Kidney (tissue), 14 donors: ENCODE data around the gene ELAVL2. TPM values are rescaled to one million over a fixed set of nuclear protein-coding genes. Genes with fewer than 3 reads are reported as not detected.
"Not testable (repeated sequence)": the region's sequence is repeated elsewhere in the genome, so short reads cannot be mapped to it uniquely, and the experiment has no call there.

Experiments used
- DNase-seq, 5 donors: peaks; one replicate each; pipeline ENCODE4 v3.0.0-alpha.2; 2013 to 2020
- FAIRE-seq: peaks from 2 replicates; lab custom pipeline; 2012; peaks lifted over from hg19 to GRCh38; lab: Jason Lieb, UNC
- H3K27ac ChIP-seq, 2 donors: one replicate each; pipeline ENCODE4 v1.7.0; 2013; ENCODE audit warnings: low read depth in 2 of 2, low read length in 2 of 2, inconsistent platforms in 1 of 2
- H3K27me3 ChIP-seq: one replicate; pipeline ENCODE4 v1.7.1; 2013; ENCODE audit warnings: low read length, inconsistent platforms; ENCODE audit not compliant: control insufficient read depth, insufficient read depth
- H3K36me3 ChIP-seq, 3 donors: one replicate each; pipeline versions ENCODE4 v1.7.0 to v1.7.1; 2013; ENCODE audit warnings: low read length in 3 of 3, control low read depth in 1 of 3, inconsistent platforms in 1 of 3; ENCODE audit not compliant: insufficient read depth in 3 of 3, control insufficient read depth in 2 of 3
- H3K4me1 ChIP-seq, 3 donors: one replicate each; pipeline versions ENCODE4 v1.7.0 to v1.7.1; 2013; ENCODE audit warnings: low read length in 3 of 3, inconsistent platforms in 1 of 3, low read depth in 1 of 3; ENCODE audit not compliant: control insufficient read depth in 2 of 3, insufficient read depth in 2 of 3
- H3K4me3 ChIP-seq, 3 donors: one replicate each; pipeline versions ENCODE4 v1.7.0 to v1.8.1; 2013; ENCODE audit warnings: low read length in 3 of 3, control low read depth in 1 of 3, inconsistent platforms in 1 of 3
- H3K9ac ChIP-seq, 3 donors: one replicate each; pipeline versions ENCODE4 v1.7.0 to v1.7.1; 2013; ENCODE audit warnings: low read length in 3 of 3, control low read depth in 1 of 3, inconsistent platforms in 1 of 3
- H3K9me3 ChIP-seq, 3 donors: one replicate each; pipeline versions ENCODE4 v1.7.0 to v1.7.1; 2013; ENCODE audit warnings: low read length in 3 of 3, control low read depth in 1 of 3, inconsistent platforms in 1 of 3; ENCODE audit not compliant: control insufficient read depth in 2 of 3, insufficient read depth in 1 of 3
- CTCF ChIP-seq: IDR thresholded peaks from 3 replicates; pipeline ENCODE4 v1.5.1; 2012; ENCODE audit warnings: mild to moderate bottlenecking, moderate library complexity, borderline replicate concordance; ENCODE audit not compliant: insufficient read depth; ENCODE audit errors: extremely low read depth
- intact Hi-C: fragments of 100-400 bp; cut with DNase I; formaldehyde crosslinking; loops from one replicate; pipeline ENCODE4 v1.11.1; 2022
- polyA plus RNA-seq: library from polyadenylated mRNA; stranded (reverse); fragments of 350-450 nt; fragmentation: Illumina TruSeq; extraction: RNeasy Lipid Tissue Mini Kit (QIAGEN cat#74804); gene quantifications from one replicate; pipeline ENCODE4 v1.2.3, GENCODE V29; 2014; ENCODE audit warnings: low read depth, low replicate concordance; ENCODE audit not compliant: insufficient read depth
- total RNA-seq: library from RNA; stranded (reverse); fragmentation: NEBNext Ultra II Directional; extraction: Animal tissue kit (Norgen Biotek cat#: 25700); gene quantifications from one replicate; pipeline ENCODE4 v1.2.1, GENCODE V29; 2021
- donor health status: control.
- donor health status: control.
- donor health status: control.
- donor health status: control.
- donor health status: control.
- donor health status: DM: yes; HTN: yes; CAD: no.
- donor health status: Normal renal cell carcinoma (clear cell type).

ELAVL2 gene
- total and polyA plus RNA-seq, 2 donors from 2014 or later = 0.19 to 0.35 TPM

- Histone ChIP-seq H3K27ac (no peak overlapping the region), H3K36me3 (no peaks in the 10 kb centered on the region), H3K4me1 (no peaks in the 10 kb centered on the region), H3K4me3 (no peak overlapping the region), H3K9ac (no peak overlapping the region), H3K9me3 (no peaks in the 10 kb centered on the region), H3K27me3 (no peaks in the 10 kb centered on the region)
- DNase-seq = no peak
- FAIRE-seq = no peak
- no peak for TF ChIP-seq CTCF
- intact Hi-C loops = no loop called here
These were observed 97.3 kb downstream of the ELAVL2 start for GRCh38 chr9:23728736-23729135.

- DNase-seq = no peak
- intact Hi-C loops = no loop called here
- Histone ChIP-seq H3K36me3 (no peaks in the 10 kb centered on the region), H3K27me3 (no peaks in the 10 kb centered on the region), H3K9me3 (no peaks in the 10 kb centered on the region), H3K27ac (no peak overlapping the region), H3K9ac (no peak overlapping the region), H3K4me1 (no peaks in the 10 kb centered on the region), H3K4me3 (no peak overlapping the region)
- FAIRE-seq = no peak
- TF ChIP-seq CTCF = no peak
These were observed 100.6 kb downstream of the ELAVL2 start for GRCh38 chr9:23725279-23725946.

GRCh38 chr9:23723672-23724071 lies 102.4 kb downstream of the ELAVL2 start:
- no peaks in the 10 kb centered on the region for H3K4me1 ChIP-seq
- no peak for TF ChIP-seq CTCF
- H3K4me3 ChIP-seq = no peak overlapping the region
- H3K27ac ChIP-seq = no peak overlapping the region
- H3K9ac ChIP-seq = no peak overlapping the region
- no peak for FAIRE-seq
- intact Hi-C loops = no loop called here
- H3K36me3 ChIP-seq = no peaks in the 10 kb centered on the region
- no peaks in the 10 kb centered on the region for H3K9me3 ChIP-seq
- DNase-seq = no peak
- H3K27me3 ChIP-seq = no peaks in the 10 kb centered on the region

- H3K27me3 ChIP-seq, intact Hi-C loops, FAIRE-seq: not testable (repeated sequence)
These were observed 103.0 kb downstream of the ELAVL2 start for GRCh38 chr9:23723048-23723447.

More at GRCh38 chr9:23723048-23723447, 103.0 kb downstream of the ELAVL2 start:
- DNase-seq, H3K36me3 ChIP-seq, H3K4me1 ChIP-seq, H3K4me3 ChIP-seq, H3K27ac ChIP-seq, H3K9ac ChIP-seq, H3K9me3 ChIP-seq: not testable (repeated sequence)
